ENCODE measurements around the gene TRMT10B. TPM values are rescaled to one million over a fixed set of nuclear protein-coding genes. Genes with fewer than 3 reads are reported as not detected.

TRMT10B gene
- total RNA-seq, 1 donor: 2.2 TPM

- no peak overlapping the region for H3K4me3 ChIP-seq (ENCODE audit: low read depth, low read length)
- TF ChIP-seq CTCF (IDR thresholded peaks at IDR 0.05; ENCODE audit: insufficient read depth, low read depth, low read length): no peak
- DNase-seq (ENCODE audit: low read depth): no peak
Observed at GRCh38 chr9:37792122-37792521, 38.5 kb downstream of the TRMT10B start.

GRCh38 chr9:37796232-37796631, 42.6 kb downstream of the TRMT10B start:
- no peak overlapping the region for H3K4me3 ChIP-seq (ENCODE audit: low read depth, low read length)
- no peak for TF ChIP-seq CTCF (IDR thresholded peaks at IDR 0.05; ENCODE audit: insufficient read depth, low read depth, low read length)
- DNase-seq (ENCODE audit: low read depth): no peak

- no peak for DNase-seq (ENCODE audit: low read depth)
- TF ChIP-seq CTCF (IDR thresholded peaks at IDR 0.05; ENCODE audit: insufficient read depth, low read depth, low read length): no peak
- no peak overlapping the region for H3K4me3 ChIP-seq (ENCODE audit: low read depth, low read length)
Observed at GRCh38 chr9:37798677-37799076, 45.1 kb downstream of the TRMT10B start.

- TF ChIP-seq CTCF (IDR thresholded peaks at IDR 0.05; ENCODE audit: insufficient read depth, low read depth, low read length): peak; percentile 13
- peak; percentile 85 for DNase-seq (ENCODE audit: low read depth)
- H3K4me3 ChIP-seq (ENCODE audit: low read depth, low read length): peak within 1 kb of the TSS; percentile 95
Observed at GRCh38 chr9:37800631-37801286, 47.2 kb downstream of the TRMT10B start, which contains the start of gene DCAF10. Gene DCAF10 (plus strand): TSS chr9:37800797. CDS start chr9:37800867, 70 bp downstream.

- DNase-seq (ENCODE audit: low read depth): peak; percentile 34
Observed at GRCh38 chr9:37801287-37801850, 47.8 kb downstream of the TRMT10B start.

GRCh38 chr9:37801959-37802711, 48.5 kb downstream of the TRMT10B start:
- TF ChIP-seq CTCF (IDR thresholded peaks at IDR 0.05; ENCODE audit: insufficient read depth, low read depth, low read length): no peak
- peak overlapping the region; percentile 95 for H3K4me3 ChIP-seq (ENCODE audit: low read depth, low read length)
- DNase-seq (ENCODE audit: low read depth): no peak

More at GRCh38 chr9:37801287-37801850, 47.8 kb downstream of the TRMT10B start:
- H3K4me3 ChIP-seq (ENCODE audit: low read depth, low read length): peak overlapping the region; percentile 95
- TF ChIP-seq CTCF (IDR thresholded peaks at IDR 0.05; ENCODE audit: insufficient read depth, low read depth, low read length): no peak
